HG03460 (cell line): ENCODE measurements around the gene CAPZA1.
"Not testable (repeated sequence)": the region's sequence is repeated elsewhere in the genome, so short reads cannot be mapped to it uniquely, and the experiment has no call there.

ENCODE experiments used
- ATAC-seq: cut with Tn5 transposase; IDR thresholded peaks from one replicate; pipeline ENCODE4 v1.9.1; 2021; ENCODE audit not compliant: unreplicated experiment

The CAPZA1 gene

DNA sequence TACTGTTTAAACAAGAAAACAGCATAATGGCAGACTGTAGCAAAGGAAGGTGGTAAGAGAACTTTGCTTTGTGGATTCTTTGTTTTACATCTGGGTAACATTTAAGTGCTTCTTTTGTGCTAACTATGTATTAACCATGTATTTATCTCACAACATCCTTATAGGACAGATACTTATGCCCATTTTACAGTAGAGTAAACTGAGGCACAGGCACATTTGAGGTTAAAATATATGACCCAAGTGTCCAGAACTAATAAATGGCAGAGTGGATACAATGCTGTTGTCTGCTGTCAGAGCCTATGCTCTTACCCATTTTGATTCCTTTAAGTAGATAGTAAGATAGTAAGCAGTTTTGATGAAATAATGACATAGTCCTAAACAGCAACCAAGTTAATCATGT lies 7.3 kb downstream of the CAPZA1 start:
- ATAC-seq, result no peak

DNA sequence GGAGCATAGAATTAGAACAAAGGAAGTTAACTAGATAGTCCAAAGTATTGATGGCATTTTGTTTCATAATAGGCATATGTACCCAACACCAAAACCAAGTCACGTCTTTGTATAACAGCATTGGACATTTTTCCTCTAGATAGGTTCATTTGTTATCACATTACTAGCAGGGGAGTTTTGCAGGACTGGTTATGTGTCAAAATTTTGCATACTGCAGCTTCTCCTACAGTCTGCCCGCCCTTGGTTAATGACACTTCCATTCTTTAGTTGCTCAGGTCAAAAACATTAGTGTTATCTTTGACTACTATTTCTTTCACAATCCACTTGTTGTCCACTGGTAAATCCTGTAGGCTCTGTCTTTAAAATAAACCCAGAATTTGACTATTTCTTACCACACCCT lies 8.9 kb downstream of the CAPZA1 start:
- ATAC-seq, result no peak

DNA sequence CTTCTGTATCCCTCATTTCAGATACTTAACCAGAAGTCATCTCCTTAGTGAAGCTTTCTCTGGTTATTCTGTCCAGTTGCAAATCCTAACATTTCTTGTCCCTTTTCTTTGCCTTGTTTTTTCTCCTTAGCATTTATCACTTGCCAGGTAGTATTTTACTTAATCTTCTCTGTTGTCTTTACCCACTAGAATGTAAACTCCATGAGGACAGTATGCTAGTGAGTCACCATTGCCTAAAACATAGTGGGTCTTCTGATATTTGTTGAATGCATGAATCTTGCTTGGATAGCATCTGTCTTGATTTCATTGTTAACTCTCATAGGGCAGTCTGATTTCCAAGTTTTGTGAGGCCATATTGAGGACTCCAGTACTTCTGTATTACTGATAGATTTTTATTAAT lies 9.6 kb downstream of the CAPZA1 start:
- no peak for ATAC-seq

DNA sequence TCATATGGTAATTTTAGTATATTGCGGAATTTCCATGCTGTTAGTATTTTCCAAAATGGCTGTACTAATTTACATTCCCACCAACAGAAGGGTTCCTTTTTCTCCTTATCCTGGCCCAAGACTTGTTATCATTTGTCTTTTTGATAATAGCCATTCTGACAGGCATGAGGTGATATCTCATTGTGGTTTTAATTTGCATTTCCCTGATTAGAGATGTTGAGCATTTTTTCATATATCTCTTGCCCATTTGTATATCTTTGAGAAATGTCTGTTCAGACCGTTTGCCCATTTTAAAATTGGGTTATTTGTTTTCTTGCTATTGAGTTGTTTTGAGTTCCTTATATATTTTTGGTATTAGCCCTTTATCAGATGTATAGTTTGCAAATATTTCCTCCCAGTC lies 14.0 kb downstream of the CAPZA1 start:
- no peak for ATAC-seq

DNA sequence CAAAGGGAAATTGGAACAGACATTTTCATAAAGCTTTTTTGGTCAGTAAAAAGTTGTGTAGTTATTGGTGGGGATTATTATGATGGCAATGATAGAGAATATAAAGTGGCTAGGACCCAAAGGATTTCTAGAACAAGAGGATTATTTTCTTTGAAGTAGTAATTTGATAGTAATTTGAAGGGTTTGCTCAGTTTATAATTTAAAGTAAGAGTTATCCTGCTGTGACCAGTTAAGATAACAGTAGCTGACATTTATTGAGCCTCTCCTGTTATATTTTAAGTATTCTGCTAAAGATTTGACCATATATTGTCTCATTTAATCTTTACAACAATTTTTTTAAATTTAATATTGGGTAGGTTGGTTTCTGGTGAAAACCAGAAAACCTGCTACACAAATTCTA lies 14.7 kb downstream of the CAPZA1 start:
- ATAC-seq, result no peak

DNA sequence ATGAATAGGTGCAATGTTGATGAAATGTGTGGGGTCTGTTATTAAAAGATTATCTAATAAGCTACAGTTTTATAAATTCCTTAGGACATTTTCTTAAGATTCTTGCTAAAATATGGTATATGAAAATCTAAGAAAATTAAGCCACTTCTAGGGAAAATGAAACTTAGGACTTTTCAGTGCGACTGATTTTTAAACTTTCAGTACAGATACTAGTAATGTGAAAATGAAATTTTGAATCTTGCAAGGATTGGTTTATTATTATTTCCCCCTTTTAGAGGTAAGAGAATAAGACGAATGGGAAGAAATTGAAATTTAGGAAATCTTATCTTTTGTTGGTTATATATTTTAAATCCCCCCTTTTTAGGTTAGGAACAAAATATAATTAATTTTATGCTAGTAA lies 16.4 kb downstream of the CAPZA1 start:
- no peak for ATAC-seq

DNA sequence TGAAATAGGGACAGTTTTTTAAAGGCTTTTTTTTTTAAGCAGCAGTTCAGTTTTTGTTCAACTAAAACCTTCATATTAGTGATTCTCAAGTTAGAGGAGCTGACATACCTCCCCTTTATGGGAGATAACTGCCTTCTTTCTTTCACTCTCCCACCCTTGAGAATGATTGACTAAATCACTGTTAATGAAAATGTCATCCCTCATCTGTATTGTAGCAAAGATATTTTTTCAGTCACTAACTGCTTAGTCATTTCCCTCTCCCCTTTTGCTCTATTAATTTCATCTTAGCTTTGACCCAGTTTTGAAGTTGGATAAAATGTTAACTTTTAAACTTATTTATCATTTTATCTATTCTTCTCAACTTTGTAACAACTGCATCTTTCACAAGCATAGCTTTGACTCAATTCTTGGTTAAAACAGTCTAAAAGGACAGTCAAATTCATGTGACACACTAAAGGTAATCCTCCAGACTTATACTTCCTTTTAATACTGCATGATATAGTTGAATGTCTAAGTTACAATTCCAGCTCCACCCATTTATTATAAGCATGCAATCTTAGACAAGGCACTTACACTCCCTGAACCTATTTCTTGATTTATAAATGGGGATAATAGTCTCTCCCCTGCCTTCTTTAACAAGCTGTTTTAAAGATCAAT lies 17.1 kb downstream of the CAPZA1 start:
- no peak for ATAC-seq

DNA sequence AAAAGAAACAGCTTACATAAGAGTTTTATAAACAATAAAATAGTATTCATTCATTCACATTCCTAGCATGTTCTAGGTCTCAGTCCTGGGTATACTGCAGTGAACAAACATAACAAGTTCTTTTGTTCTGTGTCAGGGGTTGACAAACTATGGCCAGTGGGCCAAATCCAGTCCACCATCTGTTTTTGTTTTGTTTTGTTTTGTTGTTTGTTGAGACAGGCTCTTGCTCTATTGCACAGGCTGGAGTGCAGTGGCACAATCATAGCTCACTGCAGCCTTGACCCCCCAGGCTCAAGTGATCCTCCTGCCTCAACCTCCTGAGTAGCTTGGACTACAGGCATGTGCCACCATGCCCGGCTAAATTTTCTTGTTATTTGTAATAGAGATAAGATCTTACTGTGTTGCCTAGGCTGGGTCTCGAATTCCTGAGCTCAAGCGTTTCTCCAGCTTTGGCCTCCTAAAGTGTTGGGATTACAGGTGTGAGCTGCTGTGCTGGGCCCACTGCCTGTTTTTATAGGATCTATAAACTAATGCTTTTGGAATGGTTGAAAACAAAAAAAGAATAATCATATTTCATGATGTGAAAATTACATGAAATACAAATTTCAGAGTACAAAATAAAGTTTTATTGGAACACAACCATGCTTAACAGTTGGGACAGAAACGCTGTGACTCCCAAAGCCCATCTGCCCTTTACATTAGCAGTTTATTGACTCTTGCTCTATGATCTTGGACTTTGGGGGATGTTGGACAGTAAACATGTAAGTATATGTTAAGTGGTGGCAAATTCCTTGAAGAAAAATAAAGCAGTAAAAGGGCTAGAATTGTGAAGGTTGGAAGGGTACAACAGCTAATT lies 17.9 kb downstream of the CAPZA1 start:
- no peak for ATAC-seq

DNA sequence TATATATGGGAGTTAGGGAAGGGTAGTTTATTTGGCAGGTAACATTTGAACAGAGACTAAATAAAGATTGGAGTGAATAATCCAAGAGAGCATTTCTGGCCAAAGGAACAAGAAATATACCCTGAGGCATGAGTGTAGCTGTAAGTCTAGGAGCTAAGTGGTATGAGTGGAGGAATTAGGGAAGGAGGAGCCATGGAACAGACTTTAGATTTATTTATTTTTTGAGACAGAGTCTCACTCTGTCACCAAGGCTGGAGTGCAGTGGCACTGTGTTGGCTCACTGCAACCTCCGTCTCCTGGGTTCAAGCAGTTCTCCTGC lies 18.4 kb downstream of the CAPZA1 start:
- no peak for ATAC-seq

DNA sequence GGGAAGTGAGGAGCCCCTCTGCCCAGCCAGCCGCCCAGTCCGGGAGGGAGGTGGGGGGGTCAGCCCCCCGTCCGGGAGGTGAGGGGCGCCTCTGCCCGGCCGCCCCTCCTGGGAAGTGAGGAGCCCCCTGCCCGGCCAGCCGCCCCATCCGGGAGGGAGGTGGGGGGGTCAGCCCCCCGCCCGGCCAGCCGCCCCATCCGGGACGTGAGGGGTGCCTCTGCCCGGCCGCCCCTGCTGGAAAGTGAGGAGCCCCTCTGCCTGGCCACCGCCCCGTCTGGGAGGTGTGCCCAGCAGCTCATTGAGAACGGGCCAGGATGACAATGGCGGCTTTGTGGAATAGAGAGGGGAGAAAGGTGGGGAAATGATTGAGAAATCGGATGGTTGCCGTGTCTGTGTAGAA lies 20.8 kb downstream of the CAPZA1 start:
- ATAC-seq, result not testable (repeated sequence)

DNA sequence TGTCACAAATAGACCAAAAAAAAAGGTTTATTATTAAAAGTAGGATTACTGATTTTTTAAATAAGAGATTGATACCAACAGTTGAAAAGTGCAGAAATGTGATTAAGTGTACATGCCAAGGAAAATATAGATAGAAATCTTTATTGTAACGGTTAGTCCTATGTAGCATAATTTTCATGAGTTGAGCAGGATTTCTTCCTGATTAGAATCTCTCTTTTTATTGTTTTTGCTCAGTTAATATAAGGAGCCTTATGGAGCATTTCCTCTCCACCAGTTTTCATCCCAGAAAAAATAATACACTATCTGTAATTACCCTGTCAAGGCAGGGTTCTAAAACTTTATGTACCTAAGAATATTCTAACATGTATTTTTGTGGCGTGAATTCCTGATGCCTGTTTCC lies 23.4 kb downstream of the CAPZA1 start:
- ATAC-seq, result no peak

DNA sequence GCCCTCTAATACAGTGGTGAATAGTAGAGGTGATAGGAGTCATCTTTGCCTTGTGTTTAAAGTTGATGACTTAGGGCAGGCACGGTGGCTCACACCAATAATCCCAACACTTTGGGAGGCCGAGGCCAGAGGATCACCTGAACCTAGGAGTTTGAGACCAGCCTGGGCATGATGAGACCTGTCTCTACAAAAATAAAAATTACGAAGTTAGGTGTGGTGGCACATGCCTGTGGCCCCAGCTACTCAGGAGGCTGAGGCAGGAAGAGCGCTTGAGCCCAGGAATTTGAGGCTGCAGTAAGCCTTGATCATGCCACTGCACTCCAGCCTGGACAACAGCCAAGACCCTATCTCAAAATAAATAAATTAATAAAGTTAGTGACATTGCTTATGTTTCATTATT lies 26.6 kb downstream of the CAPZA1 start:
- no peak for ATAC-seq

DNA sequence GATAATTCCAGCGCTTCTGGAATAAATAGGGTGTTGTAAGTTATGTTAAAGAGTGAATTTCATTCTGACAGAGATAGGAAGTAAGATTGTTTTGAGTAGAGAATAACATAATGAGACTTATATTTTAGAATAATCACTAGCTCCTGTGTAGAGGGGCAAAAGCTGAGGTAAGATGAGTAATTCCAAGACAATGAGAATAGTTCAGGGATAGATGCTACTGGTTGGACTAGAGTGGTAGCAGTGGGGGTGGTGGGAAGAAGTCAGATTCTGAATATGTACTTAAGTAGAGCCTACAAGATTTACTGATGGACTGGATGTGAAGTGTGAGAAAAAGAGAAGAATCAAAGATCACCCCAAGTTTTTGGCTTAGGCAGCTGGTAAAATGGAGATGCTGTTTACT lies 31.6 kb downstream of the CAPZA1 start:
- no peak for ATAC-seq

DNA sequence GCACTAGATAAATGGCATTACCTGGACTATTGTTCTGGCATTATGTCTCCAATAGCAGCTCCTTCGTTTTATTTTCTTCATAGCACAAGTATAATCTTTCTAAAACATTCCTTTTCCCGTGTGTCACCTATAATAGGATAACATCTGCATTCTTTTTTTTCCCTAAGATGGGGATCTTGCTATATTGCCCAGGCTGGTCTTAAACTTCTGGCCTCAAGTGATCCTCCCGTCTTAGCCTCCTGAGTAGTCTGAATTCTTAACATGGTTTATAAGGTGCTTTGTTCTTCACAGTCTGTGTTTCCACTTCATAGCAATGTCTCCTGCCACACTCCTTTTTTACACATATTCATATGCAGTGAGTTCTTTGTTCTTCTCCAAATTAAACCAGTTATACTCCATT lies 46.2 kb downstream of the CAPZA1 start:
- ATAC-seq, result no peak

DNA sequence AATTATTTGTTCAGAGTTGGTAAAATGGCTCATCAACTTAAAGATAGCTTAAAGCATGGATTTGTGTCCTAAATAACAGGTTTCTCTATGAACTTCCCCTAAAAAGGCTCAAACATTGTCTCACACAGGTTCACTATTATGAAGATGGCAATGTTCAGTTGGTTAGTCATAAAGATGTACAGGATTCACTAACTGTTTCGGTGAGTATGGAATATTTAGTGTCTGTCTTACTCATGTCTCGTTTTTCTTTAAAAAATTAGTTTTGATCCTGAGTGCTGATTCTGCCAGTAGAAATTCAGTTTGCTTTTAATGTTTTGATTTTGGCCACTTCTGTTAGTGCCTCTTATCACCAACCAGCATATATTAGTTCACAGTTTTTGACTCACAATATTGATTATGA lies 47.3 kb downstream of the CAPZA1 start:
- ATAC-seq, result no peak

DNA sequence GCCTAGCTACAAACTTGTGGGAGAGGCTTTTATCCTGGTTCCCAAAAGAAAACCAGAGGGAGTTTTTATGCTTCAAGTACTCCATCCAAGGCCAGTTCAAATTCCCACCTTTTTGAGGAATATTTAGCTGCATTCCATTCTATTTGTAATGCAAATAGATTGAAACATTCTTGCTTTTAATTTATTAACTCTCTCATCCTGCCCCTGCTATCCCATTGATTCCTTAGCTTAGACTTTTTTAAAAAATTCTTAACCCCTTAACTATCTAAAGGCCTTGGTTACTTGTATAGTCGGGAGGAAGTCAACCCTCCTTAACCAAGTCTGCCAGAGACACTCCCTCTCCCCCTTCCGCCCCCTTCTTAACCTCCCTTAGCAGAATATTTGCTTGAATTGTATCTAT lies 52.4 kb downstream of the CAPZA1 start:
- ATAC-seq, result no peak

DNA sequence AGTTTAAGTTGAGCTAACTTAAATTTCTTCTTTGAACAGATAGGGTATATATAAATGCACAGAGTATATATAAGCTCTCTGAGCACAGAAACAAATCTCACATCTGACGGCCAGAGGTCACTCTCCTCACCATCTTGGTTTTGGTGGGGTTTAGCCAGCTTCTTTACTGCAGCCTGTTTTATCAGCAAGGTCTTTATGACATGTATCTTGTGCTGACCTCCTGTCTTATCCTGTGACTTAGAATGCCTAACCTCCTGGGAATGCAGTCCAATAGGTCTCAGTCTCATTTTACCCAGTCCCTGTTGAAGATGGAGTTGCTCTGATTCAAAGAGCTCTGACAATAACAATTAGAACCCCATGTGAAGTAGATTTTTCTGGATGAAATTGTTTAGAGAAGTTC lies 53.2 kb downstream of the CAPZA1 start:
- no peak for ATAC-seq

DNA sequence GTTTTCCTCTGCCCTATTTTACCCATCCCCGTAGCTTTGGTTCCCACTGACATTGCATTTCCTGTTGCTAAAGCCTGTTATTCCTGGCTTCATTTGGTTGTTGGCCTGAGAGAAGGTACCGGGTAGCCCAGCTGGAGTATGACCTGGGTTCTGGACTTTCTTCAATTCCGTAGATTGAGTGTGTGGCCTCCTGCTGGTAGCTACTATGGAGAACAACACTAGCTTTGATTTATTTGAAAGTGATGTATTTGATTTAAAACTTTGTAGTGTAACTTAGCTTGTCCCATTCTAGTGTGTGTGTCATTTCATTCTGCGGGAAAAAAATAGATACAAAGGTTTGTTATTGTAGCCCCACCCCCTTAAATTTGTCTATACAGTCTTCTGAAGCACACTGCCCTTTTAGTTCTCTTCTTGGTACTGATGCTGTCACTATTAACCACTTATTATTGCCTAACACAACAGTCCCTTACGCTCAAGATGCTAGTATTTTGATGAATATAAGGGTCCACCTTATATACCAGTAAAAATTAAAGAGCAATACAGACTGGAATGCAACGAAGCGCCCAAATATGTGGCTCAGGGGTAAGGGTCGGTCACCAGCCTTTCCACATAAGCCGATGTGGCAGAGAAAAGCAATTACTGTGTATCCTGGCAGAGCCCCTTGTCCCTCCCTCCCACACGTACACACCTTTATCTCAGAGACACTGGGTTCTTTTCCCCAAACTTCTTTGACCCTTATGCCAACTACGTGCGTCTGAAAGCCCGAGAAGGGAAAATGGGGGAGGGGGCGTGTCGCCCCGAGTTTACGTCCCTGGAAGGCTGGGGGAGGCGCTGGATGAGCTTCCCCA lies 54.2 kb downstream of the CAPZA1 start:
- no peak for ATAC-seq

DNA sequence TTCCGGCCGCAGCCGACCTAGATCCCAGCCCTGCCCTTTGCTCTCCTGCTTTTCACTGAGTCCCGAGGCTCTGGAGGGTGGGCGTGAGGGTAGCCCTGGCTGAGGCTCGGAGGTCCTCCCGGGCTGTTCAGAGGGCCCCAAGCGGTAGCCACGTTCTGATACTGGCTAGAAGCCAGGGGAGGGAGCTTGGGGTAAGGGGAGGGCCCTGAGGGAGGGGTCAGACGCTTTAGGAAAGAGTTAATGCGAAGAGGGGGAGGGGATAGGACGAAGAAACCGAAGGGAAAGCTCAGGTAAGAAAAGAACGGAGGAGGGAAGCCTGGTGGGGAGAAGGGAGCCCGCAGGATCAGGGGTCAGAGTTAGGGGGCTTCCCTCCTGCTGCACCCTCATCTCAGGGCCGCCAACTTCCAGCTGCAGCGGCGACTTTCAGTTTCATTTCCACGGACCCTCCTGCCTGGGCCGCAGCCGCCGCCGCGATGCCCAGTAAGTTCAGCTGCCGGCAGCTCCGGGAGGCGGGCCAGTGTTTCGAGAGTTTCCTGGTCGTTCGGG lies 54.9 kb downstream of the CAPZA1 start, which contains the start of gene MOV10:
TSS of gene MOV10 (plus strand) at position 220 of the 546 bp plus-strand sequence. CDS start at position 474, 254 bp downstream.
- peak; percentile 63 for ATAC-seq

DNA sequence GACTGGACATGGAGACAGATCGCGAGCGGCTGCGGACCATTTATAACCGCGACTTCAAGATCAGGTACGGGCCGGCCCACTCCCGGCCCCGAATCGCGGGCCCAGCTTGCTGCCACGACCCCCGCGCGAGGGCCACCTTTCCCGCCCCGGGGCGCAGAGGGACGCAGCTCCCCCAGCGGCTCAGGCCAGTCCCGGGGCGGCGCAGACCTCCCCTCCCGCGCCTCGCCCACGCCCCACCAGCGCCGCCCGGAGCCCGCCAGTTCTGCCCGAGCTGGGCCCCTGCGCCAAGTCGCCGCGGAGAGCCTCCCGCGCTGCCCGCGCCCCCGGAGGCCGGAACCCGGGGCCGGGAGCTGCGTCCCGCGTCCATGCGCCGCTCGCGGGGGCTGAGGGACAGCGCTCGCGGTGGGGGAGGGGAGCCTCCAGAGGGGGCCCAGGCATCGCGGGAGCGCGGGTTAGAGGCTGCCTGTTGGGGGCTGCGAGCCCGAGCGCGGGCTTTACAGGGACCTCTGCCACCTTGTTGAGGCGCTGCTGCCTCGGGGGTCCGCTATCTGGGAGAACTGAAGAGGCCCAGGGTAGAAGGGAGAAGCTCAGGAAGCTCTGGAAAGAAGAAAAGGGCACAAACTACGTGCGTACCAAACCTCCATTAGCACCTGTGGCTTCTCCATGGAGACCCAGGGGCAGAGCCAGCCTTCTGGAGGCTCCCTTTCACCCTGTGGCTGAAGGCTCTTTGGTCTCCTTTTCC lies 55.5 kb downstream of the CAPZA1 start:
- ATAC-seq, result peak; percentile 40
